ENCODE data around the gene PHF13. TPM values are rescaled to one million over a fixed set of nuclear protein-coding genes. Genes with fewer than 3 reads are reported as not detected.
A peak's percentile ranks its signal among the peaks of the same experiment; 100 is the strongest.

PHF13 gene
- total and polyA plus RNA-seq, 11 donors = 2.9 to 11.2 (median 7.8) TPM

DNA sequence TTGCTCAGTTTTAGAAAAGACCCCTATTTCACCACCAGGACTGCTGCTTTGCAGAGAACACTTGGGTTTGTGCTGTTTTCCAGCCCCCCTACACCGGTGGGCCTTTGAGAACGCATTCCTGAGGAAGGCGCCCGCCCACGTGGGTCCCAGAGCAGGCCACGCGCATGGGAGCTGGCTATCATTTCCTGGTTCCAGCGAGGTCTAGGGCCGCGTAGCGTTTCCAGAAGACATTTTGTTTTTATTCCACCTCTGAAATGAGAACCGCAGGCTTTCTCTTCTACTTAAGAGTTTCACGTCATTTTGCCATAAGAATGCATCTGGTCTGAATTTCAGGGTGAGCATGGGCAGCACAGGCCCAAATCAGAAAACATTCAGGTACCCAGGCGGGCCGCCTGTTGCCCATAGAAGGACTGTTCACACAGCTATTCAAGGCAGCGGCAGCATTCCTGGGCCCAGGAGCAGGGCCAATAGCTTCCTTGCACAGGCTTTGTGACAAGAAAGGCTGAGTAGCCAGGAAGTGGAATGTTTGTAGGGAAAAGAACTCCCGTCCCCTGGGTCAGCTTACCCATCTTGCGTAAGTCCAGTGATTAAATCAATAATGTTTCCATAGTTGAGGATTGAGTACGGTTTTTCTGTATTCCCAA, 9.5 kb upstream of the PHF13 start:
- DNase-seq = peak; percentile 81 to 88 (median 82)
- H3K4me1 ChIP-seq = peaks cover 16 to 50% (median 41%) of the 10 kb centered on the region in 12 donors
- TF ChIP-seq, protein P1, sequence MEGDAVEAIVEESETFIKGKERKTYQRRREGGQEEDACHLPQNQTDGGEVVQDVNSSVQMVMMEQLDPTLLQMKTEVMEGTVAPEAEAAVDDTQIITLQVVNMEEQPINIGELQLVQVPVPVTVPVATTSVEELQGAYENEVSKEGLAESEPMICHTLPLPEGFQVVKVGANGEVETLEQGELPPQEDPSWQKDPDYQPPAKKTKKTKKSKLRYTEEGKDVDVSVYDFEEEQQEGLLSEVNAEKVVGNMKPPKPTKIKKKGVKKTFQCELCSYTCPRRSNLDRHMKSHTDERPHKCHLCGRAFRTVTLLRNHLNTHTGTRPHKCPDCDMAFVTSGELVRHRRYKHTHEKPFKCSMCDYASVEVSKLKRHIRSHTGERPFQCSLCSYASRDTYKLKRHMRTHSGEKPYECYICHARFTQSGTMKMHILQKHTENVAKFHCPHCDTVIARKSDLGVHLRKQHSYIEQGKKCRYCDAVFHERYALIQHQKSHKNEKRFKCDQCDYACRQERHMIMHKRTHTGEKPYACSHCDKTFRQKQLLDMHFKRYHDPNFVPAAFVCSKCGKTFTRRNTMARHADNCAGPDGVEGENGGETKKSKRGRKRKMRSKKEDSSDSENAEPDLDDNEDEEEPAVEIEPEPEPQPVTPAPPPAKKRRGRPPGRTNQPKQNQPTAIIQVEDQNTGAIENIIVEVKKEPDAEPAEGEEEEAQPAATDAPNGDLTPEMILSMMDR (IDR thresholded peaks at IDR 0.05) = peak in 1 of 12 donors; percentile 8
- TF ChIP-seq POLR2A (IDR thresholded peaks at IDR 0.05) = peak in 1 of 2 donors; percentile 31
- peak overlapping the region; percentile 92 to 100 (median 99) for H3K27ac ChIP-seq
- intact Hi-C loops (cut with DNase I) = loop anchor here in 2 of 10 donors (1.0 to 5.0 kb wide), 3 partner anchors 8 to 98 kb away; partner anchors contain the start of genes DNAJC11 (in 1 of the 2) and THAP3 (in 1 of the 2)
- H3K4me3 ChIP-seq = peak overlapping the region in 11 of 12 donors; percentile 72 to 96 (median 90)
- peak; percentile 9 to 64 (median 38) for ATAC-seq
- H3K36me3 ChIP-seq = peaks cover 0 to 4% (median 2%) of the 10 kb centered on the region in 9 donors
- H3K27me3 ChIP-seq = no peaks in the 10 kb centered on the region
- H3K9me3 ChIP-seq = no peaks in the 10 kb centered on the region
- 5 to 18% (median 11%) methylated on average over 19 of the region's 19 CpGs for WGBS, 4 donors

DNA sequence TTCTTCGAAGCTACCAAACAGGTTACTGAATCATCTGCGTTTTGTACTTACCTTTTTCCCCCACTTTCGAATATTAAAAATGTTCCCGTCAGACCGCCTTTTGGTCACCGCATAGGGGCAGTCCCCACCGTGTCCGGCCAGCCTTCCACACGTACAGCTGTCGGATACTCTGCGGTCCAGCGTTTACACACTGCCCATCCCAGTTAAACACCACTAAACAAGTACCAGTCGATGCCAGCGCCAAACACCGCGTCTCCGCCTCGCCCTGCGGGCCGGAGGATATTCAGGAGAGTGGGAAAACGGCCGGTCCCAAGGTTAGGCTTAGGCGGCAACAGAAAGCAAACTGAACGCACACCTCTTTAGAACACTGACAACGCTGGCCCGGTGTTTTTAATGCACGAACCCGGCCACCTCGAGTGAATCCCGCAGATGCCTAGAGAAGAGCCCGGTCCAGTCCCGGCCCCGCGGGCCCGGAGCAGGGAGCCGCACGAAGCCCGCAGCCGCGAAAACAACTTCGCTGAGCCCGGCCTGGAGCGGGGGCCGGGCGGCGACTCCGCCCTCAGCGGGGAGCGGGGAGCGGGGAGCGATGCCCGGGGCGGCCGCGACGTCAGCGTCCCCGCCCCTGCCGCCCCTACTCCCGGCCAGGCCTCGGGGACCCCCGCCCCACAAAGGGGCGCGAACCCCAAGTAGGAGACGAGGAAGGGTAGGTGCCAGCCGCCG, 730 bp upstream of the PHF13 start:
- Histone ChIP-seq H3K4me1 (peaks cover 0 to 41% (median 20%) of the 10 kb centered on the region in 12 donors), H3K27me3 (no peaks in the 10 kb centered on the region), H3K4me3 (peak overlapping the region; percentile 68 to 100 (median 96)), H3K36me3 (peaks cover 0 to 12% (median 0%) of the 10 kb centered on the region in 9 donors), H3K9me3 (no peaks in the 10 kb centered on the region), H3K27ac (peak overlapping the region; percentile 90 to 99 (median 98))
- TF ChIP-seq, protein P1 (IDR thresholded peaks at IDR 0.05) = peak in 2 of 12 donors; percentile 12 to 25
- peak in 1 of 2 donors; percentile 55 for TF ChIP-seq POLR2A (IDR thresholded peaks at IDR 0.05)
- ATAC-seq = peak; percentile 20 to 69 (median 56)
- WGBS, 4 donors = 0% methylated on average over 29 to 67 of the region's 67 CpGs
- peak; percentile 43 to 70 (median 63) for DNase-seq
- intact Hi-C loops (cut with DNase I) = loop anchor here in 2 of 10 donors (1.0 to 5.0 kb wide), 3 partner anchors 8 to 174 kb away; partner anchors contain the start of genes CAMTA1 (in 1 of the 2) and KLHL21 (in 1 of the 2)

DNA sequence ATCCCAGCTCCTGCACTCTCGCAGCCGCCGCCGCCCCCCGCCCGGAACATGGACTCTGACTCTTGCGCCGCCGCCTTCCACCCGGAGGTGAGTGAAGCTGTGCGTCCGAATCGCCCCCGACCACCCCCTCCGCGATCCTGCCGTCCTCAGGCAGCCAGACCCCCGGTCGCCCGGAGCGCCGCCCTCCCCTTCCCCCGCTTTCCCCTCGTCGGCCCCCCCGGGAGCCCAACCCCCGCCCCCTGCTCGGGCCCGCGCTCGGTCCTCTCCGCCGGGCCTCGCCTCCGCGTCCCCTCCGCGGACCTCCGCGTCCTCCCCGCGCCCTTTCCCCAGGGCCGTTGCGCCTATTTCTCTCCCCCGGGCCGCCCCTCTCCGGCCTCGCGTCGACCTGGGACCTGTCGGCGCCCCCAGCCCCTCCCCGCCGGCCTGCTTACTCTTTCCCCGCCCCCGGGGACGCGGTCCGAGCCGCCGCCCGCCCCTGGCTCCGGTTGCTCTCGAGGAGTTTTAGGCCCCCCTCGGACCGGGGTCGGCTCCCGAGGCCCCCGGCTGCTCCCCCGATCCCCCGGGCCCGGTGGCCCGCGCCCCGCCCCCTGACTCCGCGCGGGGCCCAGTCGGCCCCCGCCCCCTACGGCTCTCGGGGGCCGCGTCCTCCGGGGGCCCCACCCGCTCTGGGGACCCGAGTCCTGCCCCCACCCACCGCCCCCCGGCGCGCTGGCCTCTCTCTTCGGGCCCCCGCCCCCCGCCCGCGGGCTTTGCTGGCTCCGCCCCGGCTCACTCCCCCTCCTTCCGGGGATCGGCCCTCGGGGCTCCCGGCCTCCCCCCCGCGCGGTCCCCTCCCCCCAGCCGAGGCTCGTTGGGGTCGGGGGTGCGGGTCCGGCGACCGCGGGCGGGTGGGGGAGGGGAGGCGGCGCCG, 743 bp downstream of the PHF13 start:
- Histone ChIP-seq H3K4me3 (peak overlapping the region; percentile 68 to 100 (median 96)), H3K9me3 (no peaks in the 10 kb centered on the region), H3K4me1 (peaks cover 0 to 39% (median 19%) of the 10 kb centered on the region in 12 donors), H3K27ac (peak overlapping the region; percentile 53 to 99 (median 97)), H3K36me3 (peaks cover 0 to 26% (median 3%) of the 10 kb centered on the region in 9 donors), H3K27me3 (no peaks in the 10 kb centered on the region)
- ATAC-seq (peak in 2 of 4 donors; percentile 1 to 12), DNase-seq (peak; percentile 67 to 79 (median 73))
- intact Hi-C loops (cut with DNase I) = loop anchor here in 1 of 10 donors (5.0 kb wide), 1 partner anchor 173 kb away; the partner anchor contains the start of gene CAMTA1
- TF ChIP-seq, protein P1 (IDR thresholded peaks at IDR 0.05) = no peak
- TF ChIP-seq POLR2A (IDR thresholded peaks at IDR 0.05) = no peak
- 1 to 2% (median 1%) methylated on average over 19 to 116 of the region's 117 CpGs for WGBS, 4 donors

All from heart left ventricle (tissue), 16 donors.